ENCODE results near the gene EHD1.

Gene EHD1

DNA sequence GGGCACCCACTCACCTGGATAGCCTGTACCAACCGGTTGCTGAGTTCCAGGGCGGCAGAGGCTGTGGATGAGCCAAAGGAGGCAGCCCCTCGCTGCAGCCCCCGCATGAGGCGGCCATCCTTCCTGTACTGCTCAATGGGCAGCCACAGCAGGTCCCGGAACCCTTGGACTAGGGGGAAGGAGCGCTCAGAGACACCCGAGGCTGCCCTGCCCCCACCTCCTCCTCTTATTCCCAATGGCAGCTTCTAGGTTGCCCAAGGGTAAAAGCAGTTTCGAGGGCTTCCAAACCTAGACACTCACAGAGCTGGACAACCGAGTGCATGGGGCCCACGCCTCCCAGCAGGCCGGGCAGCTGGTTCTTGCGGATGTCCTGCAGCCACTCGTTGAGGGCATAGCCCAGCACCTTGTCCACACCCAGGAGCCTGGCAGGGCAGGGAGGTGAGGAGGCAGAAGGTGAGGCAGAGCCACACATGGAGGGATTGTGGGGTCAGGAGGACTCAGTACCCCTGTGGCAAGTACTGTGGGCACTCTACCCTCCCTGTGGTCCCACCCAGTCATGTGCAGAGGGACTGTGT, 18.1 kb upstream of the EHD1 start:
- Histone ChIP-seq H3K9me3 (replicated peaks; ENCODE audit: insufficient read depth, low read length) (no peaks in the 10 kb centered on the region), H4K20me1 (ENCODE audit: insufficient read depth, low read length) (no peaks in the 10 kb centered on the region), H3K79me2 (ENCODE audit: low read length) (no peaks in the 10 kb centered on the region), H3K9me2 (replicated peaks; ENCODE audit: insufficient read depth, low read length) (no peaks in the 10 kb centered on the region), H3F3A (ENCODE audit: insufficient read depth, low read length) (no peaks in the 10 kb centered on the region), H3K4me2 (ENCODE audit: low read depth, low read length) (no peak overlapping the region), H3K36me3 (replicated peaks; ENCODE audit: insufficient read depth, low read length) (no peaks in the 10 kb centered on the region), H2AFZ (ENCODE audit: low read length) (no peak overlapping the region), H3K27me3 (replicated peaks; ENCODE audit: insufficient read depth, low read length) (no peaks in the 10 kb centered on the region), H3K9ac (ENCODE audit: low read length) (no peak overlapping the region), H3K27ac (ENCODE audit: low read length) (no peak overlapping the region), H3K4me3 (ENCODE audit: low read length) (no peak overlapping the region), H3K4me1 (ENCODE audit: low read length) (no peaks in the 10 kb centered on the region)
- TF ChIP-seq EZH2phosphoT487 (IDR thresholded peaks at IDR 0.05; ENCODE audit: low read length) (no peak), EZH2 (optimal IDR thresholded peaks at IDR 0.05; ENCODE audit: low read depth, low read length) (no peak)
- TF ChIP-seq, protein P1, sequence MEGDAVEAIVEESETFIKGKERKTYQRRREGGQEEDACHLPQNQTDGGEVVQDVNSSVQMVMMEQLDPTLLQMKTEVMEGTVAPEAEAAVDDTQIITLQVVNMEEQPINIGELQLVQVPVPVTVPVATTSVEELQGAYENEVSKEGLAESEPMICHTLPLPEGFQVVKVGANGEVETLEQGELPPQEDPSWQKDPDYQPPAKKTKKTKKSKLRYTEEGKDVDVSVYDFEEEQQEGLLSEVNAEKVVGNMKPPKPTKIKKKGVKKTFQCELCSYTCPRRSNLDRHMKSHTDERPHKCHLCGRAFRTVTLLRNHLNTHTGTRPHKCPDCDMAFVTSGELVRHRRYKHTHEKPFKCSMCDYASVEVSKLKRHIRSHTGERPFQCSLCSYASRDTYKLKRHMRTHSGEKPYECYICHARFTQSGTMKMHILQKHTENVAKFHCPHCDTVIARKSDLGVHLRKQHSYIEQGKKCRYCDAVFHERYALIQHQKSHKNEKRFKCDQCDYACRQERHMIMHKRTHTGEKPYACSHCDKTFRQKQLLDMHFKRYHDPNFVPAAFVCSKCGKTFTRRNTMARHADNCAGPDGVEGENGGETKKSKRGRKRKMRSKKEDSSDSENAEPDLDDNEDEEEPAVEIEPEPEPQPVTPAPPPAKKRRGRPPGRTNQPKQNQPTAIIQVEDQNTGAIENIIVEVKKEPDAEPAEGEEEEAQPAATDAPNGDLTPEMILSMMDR (IDR thresholded peaks at IDR 0.05; ENCODE audit: low read length) = no peak
- DNase-seq = no peak

DNA sequence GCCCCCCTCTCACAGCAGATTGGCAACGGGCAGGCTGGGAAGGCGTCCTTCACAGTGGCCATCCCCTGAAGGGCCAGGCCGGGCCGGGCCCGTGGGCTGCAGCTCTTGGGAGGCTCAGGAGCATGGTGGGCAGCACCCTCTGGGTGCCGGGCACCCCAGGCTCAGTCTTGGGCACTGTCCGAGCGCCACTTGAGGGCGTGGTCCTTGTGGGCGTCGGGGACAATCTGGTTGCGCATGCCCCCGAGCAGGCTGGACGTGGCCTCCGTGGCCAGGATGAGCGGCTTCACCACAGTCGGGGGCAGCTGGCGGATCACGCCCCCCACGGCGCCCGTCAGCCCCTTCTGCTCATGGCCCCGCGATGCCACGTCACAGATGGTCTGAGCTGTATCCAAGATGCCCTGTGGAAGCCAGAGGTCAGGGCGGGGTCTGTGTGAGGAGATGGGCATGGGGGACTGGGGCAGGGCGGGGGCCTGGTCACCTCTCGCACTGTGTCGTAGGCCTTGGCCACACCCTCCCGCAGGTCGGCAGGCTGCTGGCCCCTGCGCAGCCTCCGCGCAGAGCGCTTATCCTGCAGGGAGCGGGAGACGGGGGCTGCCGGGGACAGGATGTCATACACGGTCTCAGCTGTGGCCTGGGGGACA, 16.5 kb upstream of the EHD1 start:
- Histone ChIP-seq H3K27ac (ENCODE audit: low read length) (no peak overlapping the region), H3K4me3 (ENCODE audit: low read length) (no peak overlapping the region), H3K27me3 (replicated peaks; ENCODE audit: insufficient read depth, low read length) (no peaks in the 10 kb centered on the region), H3K4me1 (ENCODE audit: low read length) (no peaks in the 10 kb centered on the region), H3K79me2 (ENCODE audit: low read length) (no peaks in the 10 kb centered on the region), H3K4me2 (ENCODE audit: low read depth, low read length) (no peak overlapping the region), H2AFZ (ENCODE audit: low read length) (no peak overlapping the region), H4K20me1 (ENCODE audit: insufficient read depth, low read length) (no peaks in the 10 kb centered on the region), H3K9me3 (replicated peaks; ENCODE audit: insufficient read depth, low read length) (no peaks in the 10 kb centered on the region), H3K9me2 (replicated peaks; ENCODE audit: insufficient read depth, low read length) (no peaks in the 10 kb centered on the region), H3K36me3 (replicated peaks; ENCODE audit: insufficient read depth, low read length) (no peaks in the 10 kb centered on the region), H3K9ac (ENCODE audit: low read length) (no peak overlapping the region), H3F3A (ENCODE audit: insufficient read depth, low read length) (no peaks in the 10 kb centered on the region)
- TF ChIP-seq EZH2 (optimal IDR thresholded peaks at IDR 0.05; ENCODE audit: low read depth, low read length) (no peak), EZH2phosphoT487 (IDR thresholded peaks at IDR 0.05; ENCODE audit: low read length) (no peak)
- TF ChIP-seq, protein P1 (IDR thresholded peaks at IDR 0.05; ENCODE audit: low read length) = no peak
- DNase-seq = no peak

- Histone ChIP-seq H2AFZ (ENCODE audit: low read length) (no peak overlapping the region), H4K20me1 (ENCODE audit: insufficient read depth, low read length) (no peaks in the 10 kb centered on the region), H3F3A (ENCODE audit: insufficient read depth, low read length) (no peaks in the 10 kb centered on the region), H3K9me3 (replicated peaks; ENCODE audit: insufficient read depth, low read length) (no peaks in the 10 kb centered on the region), H3K4me1 (ENCODE audit: low read length) (no peaks in the 10 kb centered on the region), H3K79me2 (ENCODE audit: low read length) (no peaks in the 10 kb centered on the region), H3K27ac (ENCODE audit: low read length) (no peak overlapping the region), H3K36me3 (replicated peaks; ENCODE audit: insufficient read depth, low read length) (no peaks in the 10 kb centered on the region), H3K27me3 (replicated peaks; ENCODE audit: insufficient read depth, low read length) (no peaks in the 10 kb centered on the region), H3K9me2 (replicated peaks; ENCODE audit: insufficient read depth, low read length) (no peaks in the 10 kb centered on the region), H3K4me3 (ENCODE audit: low read length) (no peak overlapping the region), H3K9ac (ENCODE audit: low read length) (no peak overlapping the region), H3K4me2 (ENCODE audit: low read depth, low read length) (no peak overlapping the region)
- TF ChIP-seq EZH2 (optimal IDR thresholded peaks at IDR 0.05; ENCODE audit: low read depth, low read length) = no peak
- TF ChIP-seq, protein P1 (IDR thresholded peaks at IDR 0.05; ENCODE audit: low read length) = peak; percentile 95
- DNase-seq = peak; percentile 73
Observed at GRCh38 chr11:64894070-64894811, 15.8 kb upstream of the EHD1 start.

Measured in MM.1S (cell line).